SK-MEL-5 (cell line): ENCODE measurements around the gene CBFA2T2. TPM values are rescaled to one million over a fixed set of nuclear protein-coding genes. Genes with fewer than 3 reads are reported as not detected.

ENCODE experiments used
- DNase-seq: peaks from one replicate; pipeline ENCODE4 v3.0.0-alpha.2; 2016; ENCODE audit warnings: low read depth, low spot score
- in situ Hi-C: cut with HindIII; loops from 2 replicates; pipeline ENCODE4 v1.10.0; 2016; ENCODE audit warnings: low sequenced_read_pairs, high pct_unique_total_duplicates, low pct_unique_long_range_greater_than_20kb
- total RNA-seq: library from RNA; depleted of rRNA; stranded (reverse); fragments of >200 nt; shearing (Covaris generic); gene quantifications from 2 replicates; pipeline ENCODE4 v1.2.3, GENCODE V29; 2014

The CBFA2T2 gene
- total RNA-seq, 1 experiment from 2014 or later: 6.0 TPM

- DNase-seq: no peak
- in situ Hi-C loops: no loop called here
Observed at GRCh38 chr20:33660035-33660684, 170.3 kb downstream of the CBFA2T2 start.

GRCh38 chr20:33660685-33661058, 170.8 kb downstream of the CBFA2T2 start:
- in situ Hi-C loops: no loop called here
- no peak for DNase-seq

- no peak for DNase-seq
- in situ Hi-C loops: no loop called here
Observed at GRCh38 chr20:33662172-33662571, 172.3 kb downstream of the CBFA2T2 start, which contains the start of gene C20orf144. TSS of gene C20orf144 (plus strand) at chr20:33662327. CDS start at chr20:33662346, 19 bp downstream.

- DNase-seq: peak; percentile 71
- in situ Hi-C loops: no loop called here
Observed at GRCh38 chr20:33663161-33664084, 173.5 kb downstream of the CBFA2T2 start.

- in situ Hi-C loops: no loop called here
- DNase-seq: no peak
Observed at GRCh38 chr20:33664085-33664761, 174.3 kb downstream of the CBFA2T2 start.

GRCh38 chr20:33664762-33665144, 174.9 kb downstream of the CBFA2T2 start:
- peak; percentile 40 for DNase-seq
- in situ Hi-C loops: no loop called here

GRCh38 chr20:33666293-33667244, 176.7 kb downstream of the CBFA2T2 start, which contains the start of gene ACTL10:
TSS of gene ACTL10 (plus strand) at chr20:33666943. CDS start at chr20:33667498, 555 bp downstream.
- peak; percentile 58 for DNase-seq
- in situ Hi-C loops: no loop called here

- in situ Hi-C loops: no loop called here
Observed at GRCh38 chr20:33667245-33667675, 177.4 kb downstream of the CBFA2T2 start.

GRCh38 chr20:33667676-33668465, 178.0 kb downstream of the CBFA2T2 start:
- in situ Hi-C loops: no loop called here
- no peak for DNase-seq

More at GRCh38 chr20:33667245-33667675, 177.4 kb downstream of the CBFA2T2 start:
- DNase-seq: no peak

- no peak for DNase-seq
- in situ Hi-C loops: no loop called here
Observed at GRCh38 chr20:33668466-33669155, 178.7 kb downstream of the CBFA2T2 start.

GRCh38 chr20:33669224-33669623, 179.3 kb downstream of the CBFA2T2 start:
- no peak for DNase-seq
- in situ Hi-C loops: no loop called here

GRCh38 chr20:33669873-33670640, 180.2 kb downstream of the CBFA2T2 start:
- in situ Hi-C loops: no loop called here
- DNase-seq: no peak

- no peak for DNase-seq
- in situ Hi-C loops: no loop called here
Observed at GRCh38 chr20:33670715-33671499, 181.0 kb downstream of the CBFA2T2 start.

- in situ Hi-C loops: no loop called here
- DNase-seq: no peak
Observed at GRCh38 chr20:33671573-33672288, 181.8 kb downstream of the CBFA2T2 start.
